A549 (cell line): Measurements from ENCODE around the gene REXO5. TPM values are rescaled to one million over a fixed set of nuclear protein-coding genes. Genes with fewer than 3 reads are reported as not detected.

ENCODE experiments used
- ATAC-seq, 2 experiments: fragments of 200-7000 bp in 1 of 2; fragments of >200 bp in 1 of 2; cut with Nextera tagmentation in 1 of 2; cut with Tn5 transposase in 1 of 2; 3 replicates each; pipeline versions ENCODE4 v1.8.0 to v1.9.1; 2018 to 2020; ENCODE audit warnings: mild to moderate bottlenecking in 1 of 2, moderate library complexity in 1 of 2
- CTCF ChIA-PET: fragments of 300-600 bp; sonication (Branson Sonifier 250); formaldehyde crosslinking; extraction: SDS; loops from one replicate; lab custom pipeline; 2021; ENCODE audit warnings: antibody characterized with exemption, inconsistent platforms; lab: Yijun Ruan, JAX
- POLR2A ChIA-PET: fragments of 350-600 bp; formaldehyde crosslinking; extraction: SDS; loops from one replicate; lab custom pipeline; 2021; ENCODE audit warnings: antibody characterized with exemption, inconsistent platforms; lab: Yijun Ruan, JAX
- DNase-seq, 2 experiments: peaks; one replicate each; pipeline versions ENCODE4 v3.0.0 to v3.0.0-alpha.2; 2011 to 2016; ENCODE audit warnings: low read depth in 1 of 2, low spot score in 1 of 2
- FAIRE-seq: peaks from 2 replicates; lab custom pipeline; 2011; peaks lifted over from hg19 to GRCh38; lab: Jason Lieb, UNC
- H3K27ac ChIP-seq, 2 experiments: fragments of >200 bp; sonication (Bioruptor Twin); formaldehyde crosslinking; 3 replicates each; pipeline ENCODE4 v1.5.1; 2016 to 2017
- H3K4me1 ChIP-seq: fragments of >200 bp; sonication (Bioruptor Twin); formaldehyde crosslinking; 3 replicates; pipeline ENCODE4 v1.6.1; 2016
- H3K4me2 ChIP-seq: fragments of >200 bp; sonication (Bioruptor Twin); formaldehyde crosslinking; 3 replicates; pipeline ENCODE4 v1.6.1; 2016
- H3K4me3 ChIP-seq: fragments of >200 bp; sonication (Bioruptor Twin); formaldehyde crosslinking; 3 replicates; pipeline ENCODE4 v1.5.1; 2016
- H3K9me3 ChIP-seq: fragments of >200 bp; sonication (Bioruptor Twin); formaldehyde crosslinking; 3 replicates; pipeline ENCODE4 v1.6.1; 2016
- BHLHE40 ChIP-seq: IDR thresholded peaks from 2 replicates; pipeline ENCODE4 v1.6.1; 2012; ENCODE audit warnings: low read depth, low read length, inconsistent platforms
- CEBPB ChIP-seq, 2 experiments: fragments of >200 bp in 1 of 2; sonication (Bioruptor Twin) in 1 of 2; formaldehyde crosslinking in 1 of 2; IDR thresholded peaks; 2 replicates each; pipeline ENCODE4 v1.6.1; 2012 to 2016
- EP300 ChIP-seq, 2 experiments: fragments of >200 bp; sonication (Bioruptor Twin); formaldehyde crosslinking; IDR thresholded peaks; 2 replicates in 1 of 2; 3 replicates in 1 of 2; pipeline ENCODE4 v1.6.1; 2016 to 2017
- ESRRA ChIP-seq: fragments of 150-350 bp; IDR thresholded peaks from 2 replicates; pipeline ENCODE4 v1.6.1; 2014; ENCODE audit warnings: mild to moderate bottlenecking, low read length, borderline replicate concordance
- FOXS1 ChIP-seq: fragments of 250-450 bp; sonication (Bioruptor Pico); IDR thresholded peaks from 2 replicates; pipeline ENCODE4 v1.5.0; 2020; ENCODE audit warnings: mild to moderate bottlenecking, moderate library complexity
- GATA3 ChIP-seq: IDR thresholded peaks from 2 replicates; pipeline ENCODE4 v1.6.1; 2012; ENCODE audit warnings: borderline replicate concordance
- HES2 ChIP-seq: fragments of >200 bp; sonication (Bioruptor Twin); formaldehyde crosslinking; IDR thresholded peaks from 2 replicates; pipeline ENCODE4 v1.6.1; 2016
- HEYL ChIP-seq: fragments of 250-450 bp; sonication (Bioruptor Pico); IDR thresholded peaks from 2 replicates; pipeline ENCODE4 v1.8.0; 2021; ENCODE audit warnings: mild to moderate bottlenecking, moderate library complexity
- HOXB13 ChIP-seq: fragments of 250-450 bp; sonication (Bioruptor Pico); IDR thresholded peaks from 2 replicates; pipeline ENCODE4 v1.5.0; 2020; ENCODE audit warnings: low read depth, mild to moderate bottlenecking, moderate library complexity
- MAZ ChIP-seq: fragments of 150-350 bp; IDR thresholded peaks from 2 replicates; pipeline ENCODE4 v1.6.1; 2014; ENCODE audit warnings: antibody characterized with exemption, low read depth, low read length, borderline replicate concordance
- MYC ChIP-seq: IDR thresholded peaks from 2 replicates; pipeline ENCODE4 v1.6.1; 2012; ENCODE audit warnings: mild to moderate bottlenecking, inconsistent platforms, low read length, improper control_type of control experiment, borderline replicate concordance
- NFE2L2 ChIP-seq: fragments of 150-350 bp; conservative IDR thresholded peaks from 2 replicates; pipeline ENCODE4 v1.6.1; 2014; ENCODE audit warnings: low read length
- PHF8 ChIP-seq: fragments of 200-600 bp; sonication (generic); IDR thresholded peaks from 2 replicates; pipeline ENCODE4 v1.6.1; 2016; ENCODE audit warnings: low read depth, mild to moderate bottlenecking, antibody characterized with exemption, moderate library complexity, borderline replicate concordance
- POLR2A ChIP-seq: IDR thresholded peaks from 2 replicates; pipeline ENCODE4 v1.6.1; 2012; ENCODE audit warnings: mild to moderate bottlenecking, low read length
- POLR2AphosphoS2 ChIP-seq: conservative IDR thresholded peaks from 2 replicates; pipeline ENCODE4 v1.6.1; 2012; ENCODE audit warnings: low read length, improper control_type of control experiment, inconsistent platforms
- SREBF2 ChIP-seq: fragments of 450-650 bp; IDR thresholded peaks from 2 replicates; pipeline ENCODE4 v1.6.1; 2014; ENCODE audit warnings: mild to moderate bottlenecking, moderate library complexity
- WGBS: methylation state at CpG from one replicate; pipeline ENCODE4 v1.1.6; 2017; ENCODE audit errors: missing lambda C conversion rate; 5-methylcytosine and 5-hydroxymethylcytosine counted together
- polyA plus RNA-seq, 4 experiments: library from polyadenylated mRNA; depleted of rRNA in 3 of 4; stranded (reverse); fragments of >200 nt; fragmentation: RNase III in 1 of 4; extraction: RNeasy Plus Mini Kit Qiagen cat#74134 plus additional on column Dnase treatment in 1 of 4; gene quantifications; 2 replicates in 3 of 4; 3 replicates in 1 of 4; pipeline ENCODE4 v1.2.3, GENCODE V29; 2011 to 2017
- small RNA-seq, 6 experiments: library from RNA; depleted of rRNA; stranded (forward); fragments of <200 nt; gene quantifications; one replicate each; pipeline ENCODE3, GENCODE V24; 2012
- TF ChIP-seq, protein P1 (sequence below): fragments of 150-350 bp; IDR thresholded peaks from 2 replicates; pipeline ENCODE4 v1.6.1; 2014; ENCODE audit warnings: low read depth, mild to moderate bottlenecking, low read length
- TF ChIP-seq, protein P2 (sequence below): fragments of >200 bp; sonication (Bioruptor Twin); formaldehyde crosslinking; IDR thresholded peaks from 3 replicates; pipeline ENCODE4 v1.6.1; 2016
- TF ChIP-seq, protein P3 (sequence below): fragments of >200 bp; sonication (Bioruptor Twin); formaldehyde crosslinking; IDR thresholded peaks from 3 replicates; pipeline ENCODE4 v1.5.1; 2016

The REXO5 gene
- polyA plus RNA-seq, 2 of the 4 experiments (the other 2 are of a cell fraction), result 4.0 to 5.1 TPM

- no peaks in the 10 kb centered on the region for H3K9me3 ChIP-seq
- no peak for ATAC-seq
- ChIA-PET CTCF (interaction anchor here (1.4 to 9.6 kb wide), 2 partner anchors 9 to 49 kb away, joined by 7 to 60 read pairs; no protein-coding TSS in a partner anchor), POLR2A (interaction anchor here (1.2 to 1.9 kb wide), 5 partner anchors 15 to 92 kb away, joined by 5 to 15 read pairs (median 8); partner anchors contain the start of genes ERI2 and REXO5)
- TF ChIP-seq SREBF2 (no peak), ESRRA (no peak), EP300 (IDR thresholded peaks at IDR 0.05) (no peak), PHF8 (no peak), POLR2AphosphoS2 (no peak), MYC (no peak), HOXB13 (CRISPR knock-in tag) (no peak), FOXS1 (CRISPR knock-in tag) (no peak), GATA3 (no peak), CEBPB (IDR thresholded peaks at IDR 0.05) (no peak), POLR2A (no peak), MAZ (no peak), NFE2L2 (no peak), BHLHE40 (no peak), HEYL (CRISPR knock-in tag) (no peak), HES2 (no peak)
- TF ChIP-seq, protein P1, sequence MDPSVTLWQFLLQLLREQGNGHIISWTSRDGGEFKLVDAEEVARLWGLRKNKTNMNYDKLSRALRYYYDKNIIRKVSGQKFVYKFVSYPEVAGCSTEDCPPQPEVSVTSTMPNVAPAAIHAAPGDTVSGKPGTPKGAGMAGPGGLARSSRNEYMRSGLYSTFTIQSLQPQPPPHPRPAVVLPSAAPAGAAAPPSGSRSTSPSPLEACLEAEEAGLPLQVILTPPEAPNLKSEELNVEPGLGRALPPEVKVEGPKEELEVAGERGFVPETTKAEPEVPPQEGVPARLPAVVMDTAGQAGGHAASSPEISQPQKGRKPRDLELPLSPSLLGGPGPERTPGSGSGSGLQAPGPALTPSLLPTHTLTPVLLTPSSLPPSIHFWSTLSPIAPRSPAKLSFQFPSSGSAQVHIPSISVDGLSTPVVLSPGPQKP, result no peak
- TF ChIP-seq, protein P2, sequence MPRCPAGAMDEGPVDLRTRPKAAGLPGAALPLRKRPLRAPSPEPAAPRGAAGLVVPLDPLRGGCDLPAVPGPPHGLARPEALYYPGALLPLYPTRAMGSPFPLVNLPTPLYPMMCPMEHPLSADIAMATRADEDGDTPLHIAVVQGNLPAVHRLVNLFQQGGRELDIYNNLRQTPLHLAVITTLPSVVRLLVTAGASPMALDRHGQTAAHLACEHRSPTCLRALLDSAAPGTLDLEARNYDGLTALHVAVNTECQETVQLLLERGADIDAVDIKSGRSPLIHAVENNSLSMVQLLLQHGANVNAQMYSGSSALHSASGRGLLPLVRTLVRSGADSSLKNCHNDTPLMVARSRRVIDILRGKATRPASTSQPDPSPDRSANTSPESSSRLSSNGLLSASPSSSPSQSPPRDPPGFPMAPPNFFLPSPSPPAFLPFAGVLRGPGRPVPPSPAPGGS, result no peak
- TF ChIP-seq, protein P3, sequence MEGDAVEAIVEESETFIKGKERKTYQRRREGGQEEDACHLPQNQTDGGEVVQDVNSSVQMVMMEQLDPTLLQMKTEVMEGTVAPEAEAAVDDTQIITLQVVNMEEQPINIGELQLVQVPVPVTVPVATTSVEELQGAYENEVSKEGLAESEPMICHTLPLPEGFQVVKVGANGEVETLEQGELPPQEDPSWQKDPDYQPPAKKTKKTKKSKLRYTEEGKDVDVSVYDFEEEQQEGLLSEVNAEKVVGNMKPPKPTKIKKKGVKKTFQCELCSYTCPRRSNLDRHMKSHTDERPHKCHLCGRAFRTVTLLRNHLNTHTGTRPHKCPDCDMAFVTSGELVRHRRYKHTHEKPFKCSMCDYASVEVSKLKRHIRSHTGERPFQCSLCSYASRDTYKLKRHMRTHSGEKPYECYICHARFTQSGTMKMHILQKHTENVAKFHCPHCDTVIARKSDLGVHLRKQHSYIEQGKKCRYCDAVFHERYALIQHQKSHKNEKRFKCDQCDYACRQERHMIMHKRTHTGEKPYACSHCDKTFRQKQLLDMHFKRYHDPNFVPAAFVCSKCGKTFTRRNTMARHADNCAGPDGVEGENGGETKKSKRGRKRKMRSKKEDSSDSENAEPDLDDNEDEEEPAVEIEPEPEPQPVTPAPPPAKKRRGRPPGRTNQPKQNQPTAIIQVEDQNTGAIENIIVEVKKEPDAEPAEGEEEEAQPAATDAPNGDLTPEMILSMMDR, result no peak
- peak overlapping the region; percentile 92 to 98 for H3K27ac ChIP-seq
- peaks cover 53% of the 10 kb centered on the region for H3K4me1 ChIP-seq
- H3K4me2 ChIP-seq, result peak overlapping the region; percentile 91
- H3K4me3 ChIP-seq, result peak overlapping the region; percentile 90
- DNase-seq, result no peak
- WGBS, result 20% methylated on average over 5 of the region's 5 CpGs
- FAIRE-seq, result no peak
These were observed 92.7 kb downstream of the REXO5 start for GRCh38 chr16:20899071-20899470.

Small RNA genes within 50 kb of the gene (small RNA-seq; reads per million reads assigned to genes)
- 0 reads per million in 6 experiments for gene RF00618
- gene RNU6-944P, result 0 to 3.1 (median 0.15) reads per million in 6 experiments

Other genes starting within 250 kb of the REXO5 start
- not detected in 2 replicates for gene ACSM2B, start 230.2 kb upstream of the REXO5 start, polyA plus RNA-seq (2011; rRNA removed)
- not detected in 3 replicates for gene ACSM2B, start 230.2 kb upstream of the REXO5 start, polyA plus RNA-seq (2017; fragmentation: RNase III; extraction: RNeasy Plus Mini Kit Qiagen cat#74134 plus additional on column Dnase treatment)
- gene ACSM1, start 108.8 kb upstream of the REXO5 start, polyA plus RNA-seq (2011; rRNA removed), result not detected in 2 replicates
- not detected in 3 replicates for gene ACSM1, start 108.8 kb upstream of the REXO5 start, polyA plus RNA-seq (2017; fragmentation: RNase III; extraction: RNeasy Plus Mini Kit Qiagen cat#74134 plus additional on column Dnase treatment)
- gene THUMPD1, start 64.7 kb upstream of the REXO5 start, polyA plus RNA-seq (2011; rRNA removed), result 30.0 and 47.7 TPM in 2 replicates
- gene THUMPD1, start 64.7 kb upstream of the REXO5 start, polyA plus RNA-seq (2017; fragmentation: RNase III; extraction: RNeasy Plus Mini Kit Qiagen cat#74134 plus additional on column Dnase treatment), result 25.9 to 27.8 TPM (median 27.8 TPM) in 3 replicates
- gene ACSM3, start 42.5 kb upstream of the REXO5 start, polyA plus RNA-seq (2011; rRNA removed), result 15.7 and 17.8 TPM in 2 replicates
- gene ACSM3, start 42.5 kb upstream of the REXO5 start, polyA plus RNA-seq (2017; fragmentation: RNase III; extraction: RNeasy Plus Mini Kit Qiagen cat#74134 plus additional on column Dnase treatment), result 2.9 to 3.3 TPM (median 3.1 TPM) in 3 replicates
- gene ERI2, start 55 bp upstream of the REXO5 start, polyA plus RNA-seq (2011; rRNA removed), result 21.0 and 25.1 TPM in 2 replicates
- 14.4 to 19.3 TPM (median 15.9 TPM) in 3 replicates for gene ERI2, start 55 bp upstream of the REXO5 start, polyA plus RNA-seq (2017; fragmentation: RNase III; extraction: RNeasy Plus Mini Kit Qiagen cat#74134 plus additional on column Dnase treatment)
- 7.2 and 7.5 TPM in 2 replicates for gene DCUN1D3, start 93.8 kb downstream of the REXO5 start, polyA plus RNA-seq (2011; rRNA removed)
- 5.2 to 5.9 TPM (median 5.9 TPM) in 3 replicates for gene DCUN1D3, start 93.8 kb downstream of the REXO5 start, polyA plus RNA-seq (2017; fragmentation: RNase III; extraction: RNeasy Plus Mini Kit Qiagen cat#74134 plus additional on column Dnase treatment)
- 37.8 and 44.0 TPM in 2 replicates for gene LYRM1, start 94.2 kb downstream of the REXO5 start, polyA plus RNA-seq (2011; rRNA removed)
- gene LYRM1, start 94.2 kb downstream of the REXO5 start, polyA plus RNA-seq (2017; fragmentation: RNase III; extraction: RNeasy Plus Mini Kit Qiagen cat#74134 plus additional on column Dnase treatment), result 38.6 to 48.8 TPM (median 40.6 TPM) in 3 replicates